ENCODE results near the gene MYL1.

MYL1 gene

GRCh38 chr2:210252699-210253606, 62.0 kb downstream of the MYL1 start:
- H3K4me3 ChIP-seq (ENCODE audit: low read depth, low read length), result no peak overlapping the region
- TF ChIP-seq CTCF (IDR thresholded peaks at IDR 0.05; ENCODE audit: borderline replicate concordance, insufficient read depth, low read depth, low read length), result no peak

GRCh38 chr2:210250622-210251021, 64.4 kb downstream of the MYL1 start:
- H3K4me3 ChIP-seq (ENCODE audit: low read depth, low read length), result no peak overlapping the region
- TF ChIP-seq CTCF (IDR thresholded peaks at IDR 0.05; ENCODE audit: borderline replicate concordance, insufficient read depth, low read depth, low read length), result no peak
